B cell (primary cell): ENCODE measurements around the gene TTC34. TPM values are rescaled to one million over a fixed set of nuclear protein-coding genes. Genes with fewer than 3 reads are reported as not detected.
"Not testable (repeated sequence)": the region's sequence is repeated elsewhere in the genome, so short reads cannot be mapped to it uniquely, and the experiment has no call there.

Source experiments
- ATAC-seq: fragments of 200-7000 bp; cut with Tn5 transposase; one replicate; pipeline ENCODE4 v1.10.0; 2021; ENCODE audit warnings: low read depth, mild to moderate bottlenecking, moderate number of reproducible peaks, moderate library complexity
- CTCF ChIA-PET: fragments of 350-600 bp; sonication (Branson Sonifier 250); formaldehyde crosslinking; loops from one replicate; lab custom pipeline; 2021; ENCODE audit warnings: antibody characterized with exemption, inconsistent platforms; lab: Charles Lee
- POLR2A ChIA-PET: fragments of 350-600 bp; sonication (Branson Sonifier 250); formaldehyde crosslinking; loops from one replicate; lab custom pipeline; 2021; ENCODE audit warnings: antibody characterized with exemption; lab: Charles Lee
- DNase-seq: peaks from one replicate; pipeline ENCODE4 v3.0.0; 2013
- H2AFZ ChIP-seq: 2 replicates; pipeline ENCODE4 v1.6.1; 2012; ENCODE audit warnings: mild to moderate bottlenecking, low read depth, low read length; ENCODE audit not compliant: insufficient read depth, poor library complexity, severe bottlenecking
- H3K27ac ChIP-seq, 2 donors: 1 replicate in 1 of 2; 2 replicates in 1 of 2; pipeline ENCODE4 v1.5.1; 2012 to 2013; ENCODE audit warnings: low read length in 2 of 2, mild to moderate bottlenecking in 2 of 2, moderate library complexity in 1 of 2
- H3K27me3 ChIP-seq, 4 experiments: fragments of 200-600 bp in 1 of 4; sonication (generic) in 1 of 4; replicated peaks in 1 of 4; 1 replicate in 2 of 4; 2 replicates in 2 of 4; pipeline versions ENCODE4 v1.6.1 to v1.7.0; 2013 to 2016; ENCODE audit warnings: low read length in 3 of 4, mild to moderate bottlenecking in 2 of 4, mixed read lengths in 1 of 4, moderate library complexity in 1 of 4; ENCODE audit not compliant: insufficient read depth in 4 of 4, control insufficient read depth in 3 of 4; ENCODE audit errors: control extremely low read depth in 1 of 4
- H3K36me3 ChIP-seq, 2 experiments: replicated peaks in 1 of 2; 1 replicate in 1 of 2; 2 replicates in 1 of 2; pipeline versions ENCODE4 v1.6.1 to v1.7.1; 2013; ENCODE audit warnings: low read length in 1 of 2; ENCODE audit not compliant: insufficient read depth in 2 of 2, control insufficient read depth in 1 of 2; ENCODE audit errors: control extremely low read depth in 1 of 2, extremely low read depth in 1 of 2
- H3K4me1 ChIP-seq, 2 donors: fragments of 200-600 bp in 1 of 2; sonication (generic) in 1 of 2; 1 replicate in 1 of 2; 2 replicates in 1 of 2; pipeline versions ENCODE4 v1.5.1 to v1.6.1; 2013 to 2017; ENCODE audit warnings: low read length in 2 of 2; ENCODE audit not compliant: control insufficient read depth in 2 of 2, insufficient read depth in 2 of 2
- H3K4me2 ChIP-seq: replicated peaks from 2 replicates; pipeline ENCODE3; 2012; ENCODE audit warnings: mild to moderate bottlenecking, low read depth, low read length; ENCODE audit not compliant: poor library complexity, severe bottlenecking
- H3K4me3 ChIP-seq, 5 experiments: fragments of 200-600 bp in 1 of 5; sonication (generic) in 1 of 5; 1 replicate in 3 of 5; 2 replicates in 2 of 5; pipeline versions ENCODE4 v1.5.1 to v1.7.0; 2011 to 2016; ENCODE audit warnings: low read length in 4 of 5, mild to moderate bottlenecking in 4 of 5, low read depth in 2 of 5, control low read depth in 1 of 5, moderate library complexity in 1 of 5; ENCODE audit not compliant: insufficient read depth in 1 of 5; ENCODE audit errors: control extremely low read depth in 1 of 5, extremely low read depth in 1 of 5
- H3K79me2 ChIP-seq: fragments of 200-600 bp; sonication (generic); one replicate; pipeline ENCODE4 v1.6.0; 2016; ENCODE audit warnings: low read length; ENCODE audit not compliant: control insufficient read depth, insufficient read depth
- H3K9ac ChIP-seq: fragments of 200-600 bp; sonication (generic); 2 replicates; pipeline ENCODE4 v1.6.1; 2017; ENCODE audit warnings: mild to moderate bottlenecking, low read length, moderate library complexity
- H3K9me3 ChIP-seq, 3 donors: one replicate each; pipeline versions ENCODE4 v1.6.1 to v1.7.1; 2013; ENCODE audit warnings: low read length in 2 of 3; ENCODE audit not compliant: control insufficient read depth in 2 of 3, insufficient read depth in 1 of 3; ENCODE audit errors: control extremely low read depth in 1 of 3
- H4K20me1 ChIP-seq: 2 replicates; pipeline ENCODE4 v1.6.0; 2012; ENCODE audit warnings: mild to moderate bottlenecking, low read length; ENCODE audit not compliant: insufficient read depth, control insufficient read depth, poor library complexity, severe bottlenecking
- H3K27ac Mint-ChIP-seq: one replicate; pipeline ENCODE4 v1.8.0; 2021; ENCODE audit warnings: mixed read lengths
- H3K27me3 Mint-ChIP-seq: one replicate; pipeline ENCODE4 v1.8.0; 2021; ENCODE audit warnings: mixed read lengths
- H3K4me1 Mint-ChIP-seq: one replicate; pipeline ENCODE4 v1.8.0; 2021; ENCODE audit warnings: mixed read lengths
- H3K4me3 Mint-ChIP-seq: one replicate; pipeline ENCODE4 v1.8.0; 2021; ENCODE audit warnings: mixed read lengths
- H3K9me3 Mint-ChIP-seq: one replicate; pipeline ENCODE4 v1.8.0; 2022; ENCODE audit warnings: mixed read lengths; ENCODE audit not compliant: insufficient read depth
- WGBS: methylation state at CpG from one replicate; pipeline ENCODE4 v1.1.5; 2013; ENCODE audit warnings: missing lambda C conversion rate; ENCODE audit not compliant: insufficient coverage; 5-methylcytosine and 5-hydroxymethylcytosine counted together
- intact Hi-C: fragments of 100-400 bp; cut with micrococcal nuclease; formaldehyde crosslinking; loops from one replicate; pipeline ENCODE4 v1.10.0; 2022
- polyA plus RNA-seq: library from polyadenylated mRNA; depleted of rRNA; stranded (reverse); fragments of >200 nt; gene quantifications from 2 replicates; pipeline ENCODE4 v1.2.3, GENCODE V29; 2012
- total RNA-seq, 2 donors: library from RNA; stranded (reverse); fragments of 120-200 nt in 1 of 2; gene quantifications; 1 replicate in 1 of 2; 2 replicates in 1 of 2; pipeline versions ENCODE4 v1.2.3 to v1.2.4, GENCODE V29; 2013 to 2022

The TTC34 gene
- total and polyA plus RNA-seq, 2 donors (not counting 1 experiment from before 2014, with no cell fraction given) = 2.1 to 8.1 TPM

GRCh38 chr1:2748626-2749025 is 52.9 kb downstream of the TTC34 start:
- POLR2A ChIA-PET, H3K9ac ChIP-seq, H3K27me3 Mint-ChIP-seq, H2AFZ ChIP-seq, H3K27ac Mint-ChIP-seq, ATAC-seq, H3K9me3 ChIP-seq, H3K27ac ChIP-seq, H3K4me1 Mint-ChIP-seq, H3K4me1 ChIP-seq, DNase-seq, intact Hi-C loops, H3K79me2 ChIP-seq, H3K4me2 ChIP-seq, H3K27me3 ChIP-seq, H3K4me3 ChIP-seq, H4K20me1 ChIP-seq, H3K4me3 Mint-ChIP-seq, H3K36me3 ChIP-seq, H3K9me3 Mint-ChIP-seq, CTCF ChIA-PET: not testable (repeated sequence)
- 62% methylated on average over 7 of the region's 8 CpGs for WGBS

- H3K4me3 Mint-ChIP-seq, H2AFZ ChIP-seq, H3K4me2 ChIP-seq, H3K27ac ChIP-seq, H3K36me3 ChIP-seq, DNase-seq, H3K4me1 ChIP-seq, H3K4me3 ChIP-seq, H3K9me3 Mint-ChIP-seq, intact Hi-C loops, H3K27me3 Mint-ChIP-seq, H3K27ac Mint-ChIP-seq, H4K20me1 ChIP-seq, POLR2A ChIA-PET, H3K9me3 ChIP-seq, CTCF ChIA-PET, ATAC-seq, H3K79me2 ChIP-seq, H3K9ac ChIP-seq, H3K27me3 ChIP-seq, H3K4me1 Mint-ChIP-seq: not testable (repeated sequence)
- 31% methylated on average over 5 of the region's 9 CpGs for WGBS
Measured at GRCh38 chr1:2694796-2695195, 106.7 kb downstream of the TTC34 start.

GRCh38 chr1:2690180-2690579 is 111.3 kb downstream of the TTC34 start:
- H3K4me3 ChIP-seq, CTCF ChIA-PET, DNase-seq, H3K9me3 ChIP-seq, H3K4me1 ChIP-seq, intact Hi-C loops, H3K27me3 ChIP-seq, H3K27ac Mint-ChIP-seq, H3K27me3 Mint-ChIP-seq, POLR2A ChIA-PET, H3K9me3 Mint-ChIP-seq, H3K4me1 Mint-ChIP-seq, H4K20me1 ChIP-seq, H3K79me2 ChIP-seq, H3K4me2 ChIP-seq, H2AFZ ChIP-seq, H3K27ac ChIP-seq, H3K9ac ChIP-seq, H3K36me3 ChIP-seq, H3K4me3 Mint-ChIP-seq, ATAC-seq: not testable (repeated sequence)
- WGBS = 27% methylated on average over 3 of the region's 10 CpGs

- DNase-seq = peak; percentile 0
- H3K4me3 ChIP-seq, H3K27ac Mint-ChIP-seq, H3K4me1 Mint-ChIP-seq, H4K20me1 ChIP-seq, H3K27me3 ChIP-seq, H2AFZ ChIP-seq, H3K4me2 ChIP-seq, H3K9me3 ChIP-seq, H3K9ac ChIP-seq, POLR2A ChIA-PET, intact Hi-C loops, ATAC-seq, H3K4me1 ChIP-seq, H3K36me3 ChIP-seq, H3K4me3 Mint-ChIP-seq, CTCF ChIA-PET, H3K27ac ChIP-seq, H3K27me3 Mint-ChIP-seq, H3K79me2 ChIP-seq, H3K9me3 Mint-ChIP-seq: not testable (repeated sequence)
- WGBS = 33% methylated on average over 3 of the region's 11 CpGs
Measured at GRCh38 chr1:2688336-2688665, 113.2 kb downstream of the TTC34 start.
